Lower leg skin (tissue), 4 donors: Measurements from ENCODE around the gene TREX2. TPM values are rescaled to one million over a fixed set of nuclear protein-coding genes. Genes with fewer than 3 reads are reported as not detected.

Source experiments
- DNase-seq, 2 donors: peaks; one replicate each; pipeline ENCODE4 v3.0.0-alpha.2; 2019; ENCODE audit warnings: low spot score in 2 of 2
- H3K4me3 ChIP-seq: fragments of 200-600 bp; sonication (generic); 2 replicates; pipeline ENCODE4 v1.5.1; 2017; ENCODE audit warnings: mild to moderate bottlenecking, low read depth; ENCODE audit not compliant: poor library complexity, severe bottlenecking
- CTCF ChIP-seq, 3 donors: fragments of 450-650 bp; IDR thresholded peaks; one replicate each; pipeline ENCODE4 v1.5.1; 2016; ENCODE audit warnings: antibody characterized with exemption in 3 of 3, mild to moderate bottlenecking in 3 of 3, moderate library complexity in 2 of 3
- POLR2A ChIP-seq, 2 donors: fragments of 450-650 bp; IDR thresholded peaks; one replicate each; pipeline ENCODE4 v1.6.1; 2016 to 2017; ENCODE audit warnings: antibody characterized with exemption in 2 of 2, mild to moderate bottlenecking in 1 of 2, moderate library complexity in 1 of 2
- WGBS, 2 donors: methylation state at CpG; one replicate each; pipeline ENCODE4 v1.1.5; 2018; 5-methylcytosine and 5-hydroxymethylcytosine counted together
- intact Hi-C: fragments of 100-400 bp; cut with DNase I; formaldehyde crosslinking; loops from one replicate; pipeline ENCODE4 v1.15.0; 2023; ENCODE audit warnings: low total_unique reads
- total RNA-seq, 4 donors: library from RNA; depleted of rRNA; stranded (reverse); fragments of >200 nt; gene quantifications; one replicate each; pipeline ENCODE4 v1.1.0, GENCODE V29; 2016

Gene TREX2
- total RNA-seq, 4 donors from 2014 or later = 76.4 to 129 (median 112) TPM

- TF ChIP-seq POLR2A (IDR thresholded peaks at IDR 0.05) = no peak
- TF ChIP-seq CTCF (IDR thresholded peaks at IDR 0.05) = no peak
- WGBS, 2 donors = 18 to 73% methylated on average over 2 to 7 of the region's 11 CpGs
- intact Hi-C loops = no loop called here
- DNase-seq = no peak
- no peak overlapping the region for H3K4me3 ChIP-seq
Measured at GRCh38 chrX:153487590-153488071, 41.8 kb upstream of the TREX2 start.

DNA sequence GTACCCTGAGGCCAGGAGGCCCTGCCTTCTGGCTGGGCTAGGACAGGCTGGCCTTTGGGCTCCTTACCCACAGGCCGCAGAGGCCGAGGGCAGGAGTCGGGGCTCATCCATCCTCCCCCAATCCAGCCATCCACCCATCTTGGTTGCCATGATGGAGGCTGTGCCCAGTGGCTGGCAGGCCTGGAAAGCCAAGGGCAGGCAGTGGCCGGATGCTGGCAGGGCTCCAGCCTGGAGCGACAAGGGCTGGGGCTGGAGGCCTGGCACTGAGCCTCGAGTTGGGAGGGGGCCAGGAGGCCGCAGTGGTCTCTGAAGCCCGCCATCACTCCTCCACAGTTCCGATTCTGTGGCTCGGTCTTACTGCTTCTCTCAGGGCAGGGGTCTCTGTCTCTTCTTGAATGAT is 40.3 kb upstream of the TREX2 start:
- no peak for DNase-seq
- WGBS, 2 donors = 85 to 87% methylated on average over 4 to 10 of the region's 10 CpGs
- intact Hi-C loops = no loop called here
- H3K4me3 ChIP-seq = no peak overlapping the region
- no peak for TF ChIP-seq POLR2A (IDR thresholded peaks at IDR 0.05)
- TF ChIP-seq CTCF (IDR thresholded peaks at IDR 0.05) = no peak

DNA sequence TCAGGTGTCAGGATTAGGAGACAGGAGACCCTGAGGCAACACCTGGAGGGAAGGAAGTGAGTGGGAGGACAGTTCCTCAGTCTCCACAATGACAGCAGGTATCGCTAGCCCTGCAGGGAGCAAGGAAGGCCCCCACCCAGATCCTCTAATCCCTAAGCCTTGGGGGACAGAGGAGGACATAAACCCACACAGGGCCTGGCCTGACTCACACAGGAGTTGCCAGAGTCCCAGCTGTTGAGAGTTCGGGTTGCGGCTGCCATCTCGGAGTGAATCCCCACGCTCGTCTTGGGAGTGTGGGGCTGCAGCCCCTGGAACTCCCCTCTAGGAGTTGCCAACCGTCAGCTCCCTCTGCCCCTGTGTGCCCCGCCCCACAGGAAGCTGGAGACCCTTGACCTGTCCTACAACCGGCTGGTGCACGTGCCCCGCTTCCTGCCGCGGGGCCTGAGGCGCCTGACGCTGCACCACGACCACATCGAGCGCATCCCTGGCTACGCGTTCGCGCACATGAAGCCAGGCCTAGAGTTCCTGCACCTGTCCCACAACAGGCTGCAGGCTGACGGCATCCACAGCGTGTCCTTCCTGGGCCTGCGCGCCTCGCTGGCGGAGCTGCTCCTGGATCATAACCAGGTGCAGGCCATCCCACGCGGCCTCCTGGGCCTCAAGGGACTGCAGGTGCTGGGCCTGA is 39.7 kb upstream of the TREX2 start:
- intact Hi-C loops = no loop called here
- 78 to 90% methylated on average over 3 to 28 of the region's 30 CpGs for WGBS, 2 donors
- DNase-seq = no peak
- TF ChIP-seq POLR2A (IDR thresholded peaks at IDR 0.05) (no peak), CTCF (IDR thresholded peaks at IDR 0.05) (no peak)
- H3K4me3 ChIP-seq = no peak overlapping the region

- no peak overlapping the region for H3K4me3 ChIP-seq
- TF ChIP-seq POLR2A (IDR thresholded peaks at IDR 0.05) = no peak
- TF ChIP-seq CTCF (IDR thresholded peaks at IDR 0.05) = no peak
- DNase-seq = no peak
- WGBS, 2 donors = 80 to 98% methylated on average over 8 to 20 of the region's 23 CpGs
- intact Hi-C loops = no loop called here
Measured at GRCh38 chrX:153482376-153483015, 36.6 kb upstream of the TREX2 start.

- intact Hi-C loops = no loop called here
- DNase-seq = no peak
- 90% methylated on average over 12 of the region's 13 CpGs; no CpG with 5 or more reads in 1 of the 2 donors for WGBS, 2 donors
- H3K4me3 ChIP-seq = no peak overlapping the region
- TF ChIP-seq POLR2A (IDR thresholded peaks at IDR 0.05) (no peak), CTCF (IDR thresholded peaks at IDR 0.05) (no peak)
Measured at GRCh38 chrX:153481043-153481442, 35.2 kb upstream of the TREX2 start.
